K562 (cell line): ENCODE results near the gene CERS6. TPM values are rescaled to one million over a fixed set of nuclear protein-coding genes. Genes with fewer than 3 reads are reported as not detected.

Experiments
- ATF3 ChIP-seq, 2 experiments: fragments of 450-650 bp in 1 of 2; sonication (generic) in 1 of 2; formaldehyde crosslinking in 1 of 2; IDR thresholded peaks in 1 of 2; conservative IDR thresholded peaks in 1 of 2; 2 replicates each; pipeline versions ENCODE4 v1.6.1 to v1.8.1; 2016 to 2023; ENCODE audit warnings: mild to moderate bottlenecking in 2 of 2, moderate library complexity in 2 of 2, inconsistent platforms in 1 of 2, missing genetic modification reagents in 1 of 2
- FOS ChIP-seq: IDR thresholded peaks from 3 replicates; pipeline ENCODE4 v1.6.1; 2011; ENCODE audit not compliant: insufficient read length; ENCODE audit errors: extremely low read depth
- FOSL1 ChIP-seq: fragments of 200-800 bp; sonication (Bioruptor generic); conservative IDR thresholded peaks from 2 replicates; pipeline ENCODE4 v1.6.1; 2016; ENCODE audit warnings: missing genetic modification characterization, missing compliant biosample characterization
- GMEB1 ChIP-seq: fragments of 250-450 bp; sonication (Bioruptor Pico); IDR thresholded peaks from 2 replicates; pipeline ENCODE4 v1.4.0; 2020; ENCODE audit warnings: mild to moderate bottlenecking
- GTF2A2 ChIP-seq: IDR thresholded peaks from 2 replicates; pipeline ENCODE4 v1.6.1; 2016; ENCODE audit warnings: mild to moderate bottlenecking, missing genetic modification characterization, missing compliant biosample characterization
- IRF1 ChIP-seq: sonication (generic); formaldehyde crosslinking; IDR thresholded peaks from 2 replicates; pipeline ENCODE4 v1.8.0; 2022; ENCODE audit warnings: missing genetic modification reagents, mild to moderate bottlenecking, borderline replicate concordance
- MBD1 ChIP-seq: fragments of 250-450 bp; sonication (Bioruptor Pico); IDR thresholded peaks from 2 replicates; pipeline ENCODE4 v1.8.0; 2022; ENCODE audit warnings: inconsistent platforms
- MIER1 ChIP-seq: fragments of 450-650 bp; IDR thresholded peaks from 2 replicates; pipeline ENCODE4 v1.6.1; 2016; ENCODE audit warnings: antibody characterized with exemption, mild to moderate bottlenecking, low read depth
- MTA1 ChIP-seq: fragments of 450-650 bp; IDR thresholded peaks from 2 replicates; pipeline ENCODE4 v1.6.1; 2017; ENCODE audit warnings: borderline replicate concordance
- MTA2 ChIP-seq: fragments of 450-650 bp; IDR thresholded peaks from 2 replicates; pipeline ENCODE4 v1.6.1; 2016; ENCODE audit warnings: low read depth
- NCOA6 ChIP-seq: fragments of 450-650 bp; IDR thresholded peaks from 2 replicates; pipeline ENCODE4 v1.6.1; 2017; ENCODE audit warnings: mild to moderate bottlenecking
- RUNX1 ChIP-seq: sonication (generic); IDR thresholded peaks from 2 replicates; pipeline ENCODE4 v1.6.1; 2016; ENCODE audit warnings: antibody characterized with exemption, low read depth
- SRF ChIP-seq, 2 experiments: fragments of 250-450, 450-650 bp in 1 of 2; sonication (Bioruptor Pico) in 1 of 2; sonication (generic) in 1 of 2; formaldehyde crosslinking; IDR thresholded peaks; 2 replicates each; pipeline versions ENCODE4 v1.5.0 to v1.5.1; 2020 to 2022; ENCODE audit warnings: mild to moderate bottlenecking in 1 of 2, missing genetic modification reagents in 1 of 2
- TBP ChIP-seq: optimal IDR thresholded peaks from 2 replicates; pipeline ENCODE3; 2011; ENCODE audit warnings: low read depth, low read length, improper control_type of control experiment
- ZKSCAN1 ChIP-seq: fragments of 150-350 bp; IDR thresholded peaks from 2 replicates; pipeline ENCODE4 v1.6.1; 2016; ENCODE audit warnings: low read depth, low read length
- ZKSCAN3 ChIP-seq: fragments of 250-450 bp; sonication (Bioruptor Pico); IDR thresholded peaks from 2 replicates; pipeline ENCODE4 v1.4.0; 2020
- ZNF165 ChIP-seq: fragments of 250-450 bp; sonication (Bioruptor Pico); IDR thresholded peaks from 2 replicates; pipeline ENCODE4 v1.4.0; 2020; ENCODE audit warnings: borderline replicate concordance
- ZNF212 ChIP-seq: fragments of 450-650 bp; formaldehyde crosslinking; IDR thresholded peaks from 2 replicates; pipeline ENCODE4 v1.4.0; 2020; ENCODE audit warnings: mild to moderate bottlenecking
- ZNF518B ChIP-seq: fragments of 250-450 bp; sonication (Bioruptor Pico); IDR thresholded peaks from 2 replicates; pipeline ENCODE4 v1.5.0; 2021; ENCODE audit warnings: mild to moderate bottlenecking, moderate library complexity
- ZNF79 ChIP-seq: fragments of 250-450 bp; sonication (Bioruptor Pico); IDR thresholded peaks from 2 replicates; pipeline ENCODE4 v1.4.0; 2020; ENCODE audit warnings: low read depth, mild to moderate bottlenecking, moderate library complexity
- polyA plus RNA-seq, 8 experiments: library from polyadenylated mRNA; depleted of rRNA in 4 of 8; stranded (reverse) in 5 of 8; unstranded in 3 of 8; fragments of >200 nt; fragmentation: Nextera tagmentation in 2 of 8; fragmentation: Illumina TruSeq in 1 of 8; extraction: Ambion mirVana in 2 of 8; extraction: Trizol in 1 of 8; gene quantifications; 2 replicates each; pipeline versions ENCODE4 v1.2.1 to v1.2.3, GENCODE V29; 2011 to 2014; ENCODE audit warnings: inconsistent platforms in 1 of 8, missing spikeins in 1 of 8
- total RNA-seq, 7 experiments: library from RNA; depleted of rRNA in 6 of 7; stranded (reverse); fragments of >200 nt in 6 of 7; fragmentation: Illumina TruSeq in 2 of 7; extraction: Trizol in 2 of 7; gene quantifications; 2 replicates each; pipeline versions ENCODE4 v1.2.1 to v1.2.3, GENCODE V29; 2011 to 2021; ENCODE audit warnings: low replicate concordance in 1 of 7

The CERS6 gene
- total and polyA plus RNA-seq, 9 of the 15 experiments (the other 6 are each of a cell fraction or from before 2014, with no cell fraction given): 1.6 to 13.6 (median 11.4) TPM

GRCh38 chr2:168454737-168455644 lies 1.1 kb upstream of the CERS6 start (continued):
- TF ChIP-seq SRF (CRISPR knock-in tag; IDR thresholded peaks at IDR 0.05) (no peak), ZNF212 (CRISPR knock-in tag) (no peak), GMEB1 (CRISPR knock-in tag) (no peak), IRF1 (no peak), MTA2 (no peak), GTF2A2 (tag) (no peak), FOSL1 (tag) (no peak), MTA1 (no peak), RUNX1 (no peak), ATF3 (IDR thresholded peaks at IDR 0.05) (no peak), ATF3 (CRISPR knock-in tag; conservative IDR thresholded peaks at IDR 0.05) (no peak), NCOA6 (no peak), MBD1 (no peak), ZNF518B (CRISPR knock-in tag) (no peak), FOS (no peak), ZKSCAN3 (CRISPR knock-in tag) (no peak), ZKSCAN1 (no peak), TBP (no peak), MIER1 (no peak), ZNF79 (CRISPR knock-in tag) (no peak), ZNF165 (no peak)
